Panc1 (cell line): ENCODE measurements around the gene EGFL7. TPM values are rescaled to one million over a fixed set of nuclear protein-coding genes. Genes with fewer than 3 reads are reported as not detected.

Experiments
- ATAC-seq: fragments of 200-7000 bp; cut with Tn5 transposase; 2 replicates; pipeline ENCODE4 v1.9.1; 2020; ENCODE audit warnings: mild to moderate bottlenecking, moderate library complexity
- BruUV-seq: library from RNA; stranded (reverse); fragments of 400-500 nt; replicated peaks from 2 replicates; lab custom pipeline; 2021; lab: Mats Ljungman, UMichigan
- CTCF ChIA-PET: fragments of 300-600 bp; sonication (Branson Sonifier 250); formaldehyde crosslinking; loops from one replicate; lab custom pipeline; 2022; ENCODE audit warnings: antibody characterized with exemption; lab: Charles Lee
- POLR2A ChIA-PET: fragments of 300-600 bp; sonication (Branson Sonifier 250); formaldehyde crosslinking; loops from one replicate; lab custom pipeline; 2022; ENCODE audit warnings: antibody characterized with exemption; lab: Charles Lee
- DNase-seq: peaks from one replicate; pipeline ENCODE4 v3.0.0-alpha.2; 2010; ENCODE audit warnings: low read depth, low spot score
- H3K27ac ChIP-seq: 2 replicates; pipeline ENCODE4 v1.5.1; 2011; ENCODE audit warnings: mild to moderate bottlenecking, low read length, inconsistent platforms
- H3K27me3 ChIP-seq: fragments of 200-500 bp; sonication (Bioruptor generic); 2 replicates; pipeline ENCODE4 v1.6.0; 2014; ENCODE audit warnings: low read length, inconsistent platforms; ENCODE audit not compliant: control insufficient read depth, insufficient read depth
- H3K36me3 ChIP-seq: fragments of 200-500 bp; sonication (Bioruptor generic); 2 replicates; pipeline ENCODE4 v1.5.1; 2014; ENCODE audit warnings: inconsistent platforms, mild to moderate bottlenecking, low read length, moderate library complexity; ENCODE audit not compliant: control insufficient read depth, insufficient read depth
- H3K4me1 ChIP-seq: 2 replicates; pipeline ENCODE4 v1.5.1; 2011; ENCODE audit warnings: inconsistent platforms, mild to moderate bottlenecking, low read length, moderate library complexity; ENCODE audit not compliant: control insufficient read depth, insufficient read depth
- H3K4me3 ChIP-seq, 2 experiments: 2 replicates each; pipeline ENCODE4 v1.5.1; 2011 to 2012; ENCODE audit warnings: low read depth in 2 of 2, low read length in 2 of 2, mild to moderate bottlenecking in 2 of 2, inconsistent platforms in 1 of 2, moderate library complexity in 1 of 2
- H3K9me3 ChIP-seq: fragments of 200-500 bp; sonication (Bioruptor generic); 2 replicates; pipeline ENCODE4 v1.5.1; 2014; ENCODE audit warnings: low read depth, mild to moderate bottlenecking, inconsistent platforms, low read length, moderate library complexity; ENCODE audit not compliant: control insufficient read depth, insufficient read depth
- CTCF ChIP-seq: fragments of 450-650 bp; IDR thresholded peaks from 2 replicates; pipeline ENCODE4 v1.5.1; 2017; ENCODE audit warnings: mild to moderate bottlenecking
- POLR2AphosphoS5 ChIP-seq: IDR thresholded peaks from 2 replicates; pipeline ENCODE4 v1.6.1; 2012; ENCODE audit warnings: mild to moderate bottlenecking, low read depth, low read length, moderate library complexity
- SIN3A ChIP-seq: IDR thresholded peaks from 2 replicates; pipeline ENCODE4 v1.6.1; 2012; ENCODE audit warnings: low read depth, mild to moderate bottlenecking, low read length, moderate library complexity, borderline replicate concordance; ENCODE audit not compliant: insufficient read depth
- TCF7L2 ChIP-seq: IDR thresholded peaks from 2 replicates; pipeline ENCODE4 v1.6.1; 2011; ENCODE audit warnings: mild to moderate bottlenecking, low read depth, low read length, inconsistent platforms
- in situ Hi-C: cut with HindIII; loops from 2 replicates; pipeline ENCODE4 v1.10.0; 2016; ENCODE audit warnings: low sequenced_read_pairs, low pct_unique_long_range_greater_than_20kb
- intact Hi-C: fragments of 100-400 bp; cut with micrococcal nuclease; formaldehyde crosslinking; loops from one replicate; pipeline ENCODE4 v1.10.0; 2022; ENCODE audit not compliant: unreplicated experiment
- total RNA-seq: library from RNA; stranded (reverse); gene quantifications from one replicate; pipeline ENCODE4 v1.2.1, GENCODE V29; 2021; ENCODE audit not compliant: unreplicated experiment
- TF ChIP-seq, protein P1 (sequence below), 2 experiments: IDR thresholded peaks; 2 replicates each; pipeline ENCODE4 v1.6.1; 2011 to 2012; ENCODE audit warnings: low read depth in 2 of 2, control low read depth in 1 of 2, low read length in 1 of 2, mild to moderate bottlenecking in 1 of 2, moderate library complexity in 1 of 2; ENCODE audit not compliant: insufficient read depth in 1 of 2

The EGFL7 gene
- total RNA-seq, 1 experiment from 2014 or later: 42.3 TPM

DNA sequence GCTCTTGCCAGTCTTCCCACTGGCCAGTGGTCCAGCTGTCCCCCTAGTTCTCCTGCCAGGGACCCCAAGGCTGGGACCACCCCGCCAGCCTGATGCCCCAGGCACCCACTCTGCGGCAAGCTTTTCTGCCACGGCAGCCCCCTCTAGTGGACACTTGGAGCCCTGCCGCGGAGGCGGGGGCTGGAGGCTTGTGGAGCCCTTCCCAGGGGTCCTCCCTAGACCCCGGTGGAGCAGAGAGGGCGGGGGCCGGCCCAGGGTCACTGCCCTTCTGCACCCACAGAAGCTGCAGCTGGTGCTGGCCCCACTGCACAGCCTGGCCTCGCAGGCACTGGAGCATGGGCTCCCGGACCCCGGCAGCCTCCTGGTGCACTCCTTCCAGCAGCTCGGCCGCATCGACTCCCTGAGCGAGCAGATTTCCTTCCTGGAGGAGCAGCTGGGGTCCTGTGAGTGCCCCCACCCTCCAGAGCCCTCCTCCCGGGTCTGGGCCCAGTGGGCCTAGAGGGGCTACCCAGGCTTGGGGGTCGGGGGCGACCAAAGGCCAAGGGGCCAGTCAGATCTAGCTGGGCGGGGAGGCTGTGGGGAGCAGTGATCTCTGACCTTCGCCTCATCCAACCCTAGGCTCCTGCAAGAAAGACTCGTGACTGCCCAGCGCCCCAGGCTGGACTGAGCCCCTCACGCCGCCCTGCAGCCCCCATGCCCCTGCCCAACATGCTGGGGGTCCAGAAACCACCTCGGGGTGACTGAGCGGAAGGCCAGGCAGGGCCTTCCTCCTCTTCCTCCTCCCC lies 9.1 kb downstream of the EGFL7 start:
- TF ChIP-seq, protein P1, sequence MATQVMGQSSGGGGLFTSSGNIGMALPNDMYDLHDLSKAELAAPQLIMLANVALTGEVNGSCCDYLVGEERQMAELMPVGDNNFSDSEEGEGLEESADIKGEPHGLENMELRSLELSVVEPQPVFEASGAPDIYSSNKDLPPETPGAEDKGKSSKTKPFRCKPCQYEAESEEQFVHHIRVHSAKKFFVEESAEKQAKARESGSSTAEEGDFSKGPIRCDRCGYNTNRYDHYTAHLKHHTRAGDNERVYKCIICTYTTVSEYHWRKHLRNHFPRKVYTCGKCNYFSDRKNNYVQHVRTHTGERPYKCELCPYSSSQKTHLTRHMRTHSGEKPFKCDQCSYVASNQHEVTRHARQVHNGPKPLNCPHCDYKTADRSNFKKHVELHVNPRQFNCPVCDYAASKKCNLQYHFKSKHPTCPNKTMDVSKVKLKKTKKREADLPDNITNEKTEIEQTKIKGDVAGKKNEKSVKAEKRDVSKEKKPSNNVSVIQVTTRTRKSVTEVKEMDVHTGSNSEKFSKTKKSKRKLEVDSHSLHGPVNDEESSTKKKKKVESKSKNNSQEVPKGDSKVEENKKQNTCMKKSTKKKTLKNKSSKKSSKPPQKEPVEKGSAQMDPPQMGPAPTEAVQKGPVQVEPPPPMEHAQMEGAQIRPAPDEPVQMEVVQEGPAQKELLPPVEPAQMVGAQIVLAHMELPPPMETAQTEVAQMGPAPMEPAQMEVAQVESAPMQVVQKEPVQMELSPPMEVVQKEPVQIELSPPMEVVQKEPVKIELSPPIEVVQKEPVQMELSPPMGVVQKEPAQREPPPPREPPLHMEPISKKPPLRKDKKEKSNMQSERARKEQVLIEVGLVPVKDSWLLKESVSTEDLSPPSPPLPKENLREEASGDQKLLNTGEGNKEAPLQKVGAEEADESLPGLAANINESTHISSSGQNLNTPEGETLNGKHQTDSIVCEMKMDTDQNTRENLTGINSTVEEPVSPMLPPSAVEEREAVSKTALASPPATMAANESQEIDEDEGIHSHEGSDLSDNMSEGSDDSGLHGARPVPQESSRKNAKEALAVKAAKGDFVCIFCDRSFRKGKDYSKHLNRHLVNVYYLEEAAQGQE (IDR thresholded peaks at IDR 0.05; ENCODE audit: insufficient read depth in 1 of 2, low read depth in 2 of 2, low read length in 1 of 2): no peak
- peak; percentile 95 for TF ChIP-seq CTCF
- in situ Hi-C loops (no loop called here), intact Hi-C loops (no loop called here)
- no peaks in the 10 kb centered on the region for H3K36me3 ChIP-seq
- BruUV-seq: no TSS peak
- peaks cover 55% of the 10 kb centered on the region for H3K4me1 ChIP-seq
- no peak for DNase-seq
- H3K27me3 ChIP-seq: no peaks in the 10 kb centered on the region
- no peak overlapping the region for H3K4me3 ChIP-seq
- ChIA-PET CTCF (interaction anchor here (0.6 to 1.0 kb wide), 4 partner anchors 11 to 307 kb away, joined by 3 to 8 read pairs (median 4); no protein-coding TSS in a partner anchor), POLR2A (interaction anchor here (0.5 kb wide), 1 partner anchor 45 kb away, joined by 3 read pairs; no protein-coding TSS in a partner anchor)
- H3K9me3 ChIP-seq: no peaks in the 10 kb centered on the region
- H3K27ac ChIP-seq: peak overlapping the region; percentile 68
- ATAC-seq: peak; percentile 38

- Histone ChIP-seq H3K36me3 (no peaks in the 10 kb centered on the region), H3K27ac (peak overlapping the region; percentile 68), H3K4me3 (no peak overlapping the region), H3K9me3 (no peaks in the 10 kb centered on the region), H3K4me1 (peaks cover 48% of the 10 kb centered on the region), H3K27me3 (no peaks in the 10 kb centered on the region)
- peak; percentile 4 for ATAC-seq
- no TSS peak for BruUV-seq
- TF ChIP-seq, protein P1 (IDR thresholded peaks at IDR 0.05; ENCODE audit: insufficient read depth in 1 of 2, low read depth in 2 of 2, low read length in 1 of 2): no peak
- TF ChIP-seq SIN3A: no peak
- TF ChIP-seq TCF7L2: no peak
- no peak for TF ChIP-seq POLR2AphosphoS5
- TF ChIP-seq CTCF: no peak
- intact Hi-C loops (no loop called here), in situ Hi-C loops (no loop called here)
- no peak for DNase-seq
- POLR2A ChIA-PET: interaction anchor here (0.5 to 0.8 kb wide), 2 partner anchors 46 to 47 kb away, joined by 3 read pairs; no protein-coding TSS in a partner anchor
- CTCF ChIA-PET: interaction anchor here (0.6 to 0.7 kb wide), 2 partner anchors 30 to 306 kb away, joined by 4 to 8 read pairs; no protein-coding TSS in a partner anchor
These were observed 9.8 kb downstream of the EGFL7 start for GRCh38 chr9:136672431-136673087.
